ENCODE measurements around the gene FUT8. TPM values are rescaled to one million over a fixed set of nuclear protein-coding genes. Genes with fewer than 3 reads are reported as not detected.

The FUT8 gene
- total RNA-seq, 1 donor from 2014 or later = 10.1 TPM

GRCh38 chr14:65776193-65776852 lies 363.8 kb downstream of the FUT8 start:
- no peak for ATAC-seq

- ATAC-seq = no peak
Measured at GRCh38 chr14:65780566-65780965, 368.0 kb downstream of the FUT8 start.

- ATAC-seq = no peak
Measured at GRCh38 chr14:65783101-65783500, 370.6 kb downstream of the FUT8 start.

- ATAC-seq = no peak
Measured at GRCh38 chr14:65783576-65783975, 371.0 kb downstream of the FUT8 start.

- ATAC-seq = no peak
Measured at GRCh38 chr14:65784574-65784973, 372.0 kb downstream of the FUT8 start.

- no peak for ATAC-seq
Measured at GRCh38 chr14:65787461-65787860, 374.9 kb downstream of the FUT8 start.

GRCh38 chr14:65788876-65789275 lies 376.3 kb downstream of the FUT8 start:
- no peak for ATAC-seq

- ATAC-seq = no peak
Measured at GRCh38 chr14:65789363-65789762, 376.8 kb downstream of the FUT8 start.

- ATAC-seq = no peak
Measured at GRCh38 chr14:65790172-65790815, 377.8 kb downstream of the FUT8 start.

GRCh38 chr14:65791191-65791981 lies 378.9 kb downstream of the FUT8 start:
- ATAC-seq = peak; percentile 31

GRCh38 chr14:65792208-65792905 lies 379.8 kb downstream of the FUT8 start:
- ATAC-seq = no peak
